ENCODE results near the gene CPA4. TPM values are rescaled to one million over a fixed set of nuclear protein-coding genes. Genes with fewer than 3 reads are reported as not detected.
"Not testable (repeated sequence)": the region's sequence is repeated elsewhere in the genome, so short reads cannot be mapped to it uniquely, and the experiment has no call there.

Gene CPA4
- total and polyA plus RNA-seq, 5 donors from 2014 or later = not detected

- Mint-ChIP-seq H3K9me3 (peaks cover 0 to 2% (median 0%) of the 10 kb centered on the region in 7 donors), H3K4me3 (no peak overlapping the region), H3K36me3 (no peaks in the 10 kb centered on the region), H3K4me1 (no peaks in the 10 kb centered on the region), H3K27ac (no peak overlapping the region), H3K27me3 (peaks cover 8% of the 10 kb centered on the region)
- H3K27me3 ChIP-seq (ENCODE audit: control insufficient read depth, insufficient read depth, low read length) = peaks cover 3% of the 10 kb centered on the region
- no peak overlapping the region for H3K4me3 ChIP-seq (ENCODE audit: low read depth, low read length)
- no peaks in the 10 kb centered on the region for H3K4me1 ChIP-seq (ENCODE audit: control insufficient read depth, insufficient read depth, low read length, poor library complexity, severe bottlenecking)
- no peak overlapping the region for H3K27ac ChIP-seq (ENCODE audit: insufficient read depth, low read length, poor library complexity, severe bottlenecking)
- ATAC-seq (ENCODE audit: low read depth in 2 of 2) = no peak
- H3K36me3 ChIP-seq (ENCODE audit: control insufficient read depth, insufficient read depth, low read length) = no peaks in the 10 kb centered on the region
- no peaks in the 10 kb centered on the region for H3K9me3 ChIP-seq (ENCODE audit: control insufficient read depth in 2 of 2, low read length in 2 of 2)
- no peak for DNase-seq
These were observed 12.6 kb downstream of the CPA4 start for GRCh38 chr7:130305433-130306042.

GRCh38 chr7:130309986-130310385 is 17.0 kb downstream of the CPA4 start:
- Mint-ChIP-seq H3K27ac (no peak overlapping the region), H3K4me3 (no peak overlapping the region), H3K4me1 (no peaks in the 10 kb centered on the region), H3K36me3 (no peaks in the 10 kb centered on the region), H3K9me3 (peaks cover 0 to 2% (median 0%) of the 10 kb centered on the region in 7 donors), H3K27me3 (peaks cover 7% of the 10 kb centered on the region)
- Histone ChIP-seq H3K9me3 (ENCODE audit: control insufficient read depth in 2 of 2, low read length in 2 of 2) (no peaks in the 10 kb centered on the region), H3K36me3 (ENCODE audit: control insufficient read depth, insufficient read depth, low read length) (no peaks in the 10 kb centered on the region), H3K4me3 (ENCODE audit: low read depth, low read length) (no peak overlapping the region), H3K27me3 (ENCODE audit: control insufficient read depth, insufficient read depth, low read length) (peaks cover 2% of the 10 kb centered on the region), H3K27ac (ENCODE audit: insufficient read depth, low read length, poor library complexity, severe bottlenecking) (no peak overlapping the region), H3K4me1 (ENCODE audit: control insufficient read depth, insufficient read depth, low read length, poor library complexity, severe bottlenecking) (no peaks in the 10 kb centered on the region)
- DNase-seq = no peak
- no peak for ATAC-seq (ENCODE audit: low read depth in 2 of 2)

GRCh38 chr7:130314305-130314704 is 21.3 kb downstream of the CPA4 start:
- H3K4me1 ChIP-seq (ENCODE audit: control insufficient read depth, insufficient read depth, low read length, poor library complexity, severe bottlenecking) = no peaks in the 10 kb centered on the region
- H3K4me1 Mint-ChIP-seq = no peaks in the 10 kb centered on the region
- no peak overlapping the region for H3K4me3 Mint-ChIP-seq
- ATAC-seq (ENCODE audit: low read depth in 2 of 2) = no peak
- no peak for DNase-seq
- peaks cover 2% of the 10 kb centered on the region for H3K27me3 ChIP-seq (ENCODE audit: control insufficient read depth, insufficient read depth, low read length)
- no peaks in the 10 kb centered on the region for H3K36me3 ChIP-seq (ENCODE audit: control insufficient read depth, insufficient read depth, low read length)
- H3K9me3 Mint-ChIP-seq = peaks cover 0 to 2% (median 0%) of the 10 kb centered on the region in 7 donors
- H3K27ac ChIP-seq (ENCODE audit: insufficient read depth, low read length, poor library complexity, severe bottlenecking) = no peak overlapping the region
- no peak overlapping the region for H3K27ac Mint-ChIP-seq
- H3K36me3 Mint-ChIP-seq = no peaks in the 10 kb centered on the region
- peaks cover 7% of the 10 kb centered on the region for H3K27me3 Mint-ChIP-seq
- no peak overlapping the region for H3K4me3 ChIP-seq (ENCODE audit: low read depth, low read length)
- H3K9me3 ChIP-seq (ENCODE audit: control insufficient read depth in 2 of 2, low read length in 2 of 2) = no peaks in the 10 kb centered on the region

GRCh38 chr7:130319541-130319940 is 26.6 kb downstream of the CPA4 start:
- ATAC-seq (ENCODE audit: low read depth in 2 of 2) = no peak
- Mint-ChIP-seq H3K4me1 (no peaks in the 10 kb centered on the region), H3K27ac (no peak overlapping the region), H3K9me3 (peaks cover 0 to 1% (median 0%) of the 10 kb centered on the region in 7 donors), H3K36me3 (no peaks in the 10 kb centered on the region), H3K4me3 (no peak overlapping the region), H3K27me3 (no peaks in the 10 kb centered on the region)
- DNase-seq = no peak
- H3K27me3 ChIP-seq (ENCODE audit: control insufficient read depth, insufficient read depth, low read length) = no peaks in the 10 kb centered on the region
- H3K36me3 ChIP-seq (ENCODE audit: control insufficient read depth, insufficient read depth, low read length) = no peaks in the 10 kb centered on the region
- H3K4me1 ChIP-seq (ENCODE audit: control insufficient read depth, insufficient read depth, low read length, poor library complexity, severe bottlenecking) = no peaks in the 10 kb centered on the region
- no peak overlapping the region for H3K27ac ChIP-seq (ENCODE audit: insufficient read depth, low read length, poor library complexity, severe bottlenecking)
- no peaks in the 10 kb centered on the region for H3K9me3 ChIP-seq (ENCODE audit: control insufficient read depth in 2 of 2, low read length in 2 of 2)
- no peak overlapping the region for H3K4me3 ChIP-seq (ENCODE audit: low read depth, low read length)

GRCh38 chr7:130321542-130322229 is 28.7 kb downstream of the CPA4 start:
- not testable (repeated sequence) for H3K27ac Mint-ChIP-seq; H3K27ac ChIP-seq (ENCODE audit: insufficient read depth, low read length, poor library complexity, severe bottlenecking); H3K27me3 ChIP-seq (ENCODE audit: control insufficient read depth, insufficient read depth, low read length); H3K36me3 Mint-ChIP-seq; H3K4me3 ChIP-seq (ENCODE audit: low read depth, low read length); H3K4me1 ChIP-seq (ENCODE audit: control insufficient read depth, insufficient read depth, low read length, poor library complexity, severe bottlenecking); H3K27me3 Mint-ChIP-seq; ATAC-seq (ENCODE audit: low read depth in 2 of 2); H3K9me3 Mint-ChIP-seq; H3K9me3 ChIP-seq (ENCODE audit: control insufficient read depth in 2 of 2, low read length in 2 of 2); DNase-seq; H3K36me3 ChIP-seq (ENCODE audit: control insufficient read depth, insufficient read depth, low read length); H3K4me1 Mint-ChIP-seq
- H3K4me3 Mint-ChIP-seq = peak overlapping the region in 1 of 4 donors; percentile 63

- H3K27me3 ChIP-seq (ENCODE audit: control insufficient read depth, insufficient read depth, low read length) = no peaks in the 10 kb centered on the region
- H3K4me3 ChIP-seq (ENCODE audit: low read depth, low read length) = no peak overlapping the region
- no peaks in the 10 kb centered on the region for H3K27me3 Mint-ChIP-seq
- no peak overlapping the region for H3K4me3 Mint-ChIP-seq
- peak overlapping the region in 1 of 3 donors; percentile 51 for H3K27ac Mint-ChIP-seq
- H3K4me1 Mint-ChIP-seq = no peaks in the 10 kb centered on the region
- no peak for ATAC-seq (ENCODE audit: low read depth in 2 of 2)
- H3K9me3 Mint-ChIP-seq = peaks cover 0 to 1% (median 0%) of the 10 kb centered on the region in 7 donors
- DNase-seq = no peak
- H3K36me3 Mint-ChIP-seq = no peaks in the 10 kb centered on the region
- H3K9me3 ChIP-seq (ENCODE audit: control insufficient read depth in 2 of 2, low read length in 2 of 2) = no peaks in the 10 kb centered on the region
- no peak overlapping the region for H3K27ac ChIP-seq (ENCODE audit: insufficient read depth, low read length, poor library complexity, severe bottlenecking)
- H3K4me1 ChIP-seq (ENCODE audit: control insufficient read depth, insufficient read depth, low read length, poor library complexity, severe bottlenecking) = no peaks in the 10 kb centered on the region
- H3K36me3 ChIP-seq (ENCODE audit: control insufficient read depth, insufficient read depth, low read length) = no peaks in the 10 kb centered on the region
These were observed 29.7 kb downstream of the CPA4 start for GRCh38 chr7:130322615-130323014.

- Mint-ChIP-seq H3K36me3 (no peaks in the 10 kb centered on the region), H3K9me3 (peaks cover 0 to 1% (median 0%) of the 10 kb centered on the region in 7 donors), H3K4me1 (no peaks in the 10 kb centered on the region), H3K4me3 (no peak overlapping the region), H3K27me3 (peaks cover 3% of the 10 kb centered on the region), H3K27ac (no peak overlapping the region)
- Histone ChIP-seq H3K4me3 (ENCODE audit: low read depth, low read length) (no peak overlapping the region), H3K27ac (ENCODE audit: insufficient read depth, low read length, poor library complexity, severe bottlenecking) (no peak overlapping the region), H3K4me1 (ENCODE audit: control insufficient read depth, insufficient read depth, low read length, poor library complexity, severe bottlenecking) (no peaks in the 10 kb centered on the region), H3K36me3 (ENCODE audit: control insufficient read depth, insufficient read depth, low read length) (no peaks in the 10 kb centered on the region), H3K9me3 (ENCODE audit: control insufficient read depth in 2 of 2, low read length in 2 of 2) (no peaks in the 10 kb centered on the region), H3K27me3 (ENCODE audit: control insufficient read depth, insufficient read depth, low read length) (no peaks in the 10 kb centered on the region)
- DNase-seq = no peak
- ATAC-seq (ENCODE audit: low read depth in 2 of 2) = no peak
These were observed 31.5 kb downstream of the CPA4 start for GRCh38 chr7:130324306-130324943.
